ENCODE results near the gene SMAD1.
"Not testable (repeated sequence)": the region's sequence is repeated elsewhere in the genome, so short reads cannot be mapped to it uniquely, and the experiment has no call there.

SMAD1 gene

DNA sequence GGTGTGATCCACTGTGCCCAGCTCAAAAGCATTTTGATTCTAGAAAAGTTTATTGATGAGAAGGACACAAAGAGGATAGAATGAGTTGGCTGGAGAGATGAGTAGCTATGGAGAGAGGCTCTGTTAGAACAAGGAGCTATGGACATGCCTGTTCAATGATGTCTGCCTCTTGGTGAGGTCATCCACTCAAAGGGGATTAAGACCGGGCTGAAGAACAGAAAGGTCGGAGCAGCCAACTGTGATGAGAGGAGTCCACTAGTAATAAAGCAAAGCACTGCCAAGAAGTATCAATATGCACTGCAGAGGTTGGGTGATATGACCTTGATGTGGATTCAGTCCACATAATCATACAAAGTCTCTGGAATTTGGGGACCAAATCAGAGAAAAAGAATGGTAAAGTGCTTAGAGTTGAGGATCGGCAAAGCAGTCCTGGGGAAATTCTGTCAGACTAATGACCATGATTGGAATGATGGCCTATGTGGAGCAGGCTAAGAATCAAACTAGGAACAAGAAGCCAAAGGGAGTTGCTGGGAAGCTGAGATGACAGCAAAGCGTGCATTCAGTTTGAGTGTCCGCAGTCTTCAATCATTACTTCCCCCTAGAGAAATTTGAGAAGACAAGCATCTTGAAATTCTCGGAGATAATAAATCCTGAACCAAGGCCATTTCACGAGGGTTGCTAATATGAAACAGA is 81.8 kb downstream of the SMAD1 start:
- no peak for DNase-seq (ENCODE audit: low read depth in 2 of 2)

DNA sequence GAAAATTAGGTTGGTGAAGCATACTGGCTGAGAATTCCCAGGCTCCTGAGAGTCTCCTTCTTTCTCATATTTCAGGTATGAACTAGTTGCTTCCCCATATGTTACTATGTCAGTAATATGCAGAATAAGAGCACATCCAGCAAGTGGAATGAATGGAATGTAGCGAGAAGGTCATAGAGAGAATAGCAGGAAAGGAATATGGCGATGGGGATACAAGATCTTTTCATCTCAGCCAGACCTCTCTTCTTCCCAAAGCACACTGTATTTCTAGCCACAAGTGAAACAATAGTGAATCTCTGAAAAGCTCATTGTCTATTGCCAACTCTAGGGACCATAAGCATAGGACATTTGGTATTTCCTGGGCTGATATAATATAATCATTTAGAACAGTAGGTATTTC is 82.9 kb downstream of the SMAD1 start:
- DNase-seq (ENCODE audit: low read depth in 2 of 2), result no peak

DNA sequence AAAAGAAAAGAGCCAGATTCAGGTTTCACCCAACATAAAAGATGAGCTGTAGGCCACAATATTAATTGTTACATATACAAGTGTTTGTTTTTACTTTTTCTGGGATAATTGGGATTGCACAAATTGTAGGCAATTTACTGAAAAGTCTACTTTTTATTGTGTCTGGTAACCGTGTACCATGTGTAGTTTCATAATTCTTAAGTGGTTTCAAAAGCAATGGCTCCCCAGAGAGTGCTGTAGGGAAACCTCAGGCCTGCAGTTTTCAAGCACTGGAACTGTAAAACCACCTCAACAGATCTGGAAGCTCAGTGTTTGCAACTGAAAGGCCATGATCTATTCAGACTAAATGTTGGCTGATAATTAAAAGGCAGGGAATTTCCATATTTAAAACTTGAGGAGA is 83.7 kb downstream of the SMAD1 start:
- no peak for DNase-seq (ENCODE audit: low read depth in 2 of 2)

DNA sequence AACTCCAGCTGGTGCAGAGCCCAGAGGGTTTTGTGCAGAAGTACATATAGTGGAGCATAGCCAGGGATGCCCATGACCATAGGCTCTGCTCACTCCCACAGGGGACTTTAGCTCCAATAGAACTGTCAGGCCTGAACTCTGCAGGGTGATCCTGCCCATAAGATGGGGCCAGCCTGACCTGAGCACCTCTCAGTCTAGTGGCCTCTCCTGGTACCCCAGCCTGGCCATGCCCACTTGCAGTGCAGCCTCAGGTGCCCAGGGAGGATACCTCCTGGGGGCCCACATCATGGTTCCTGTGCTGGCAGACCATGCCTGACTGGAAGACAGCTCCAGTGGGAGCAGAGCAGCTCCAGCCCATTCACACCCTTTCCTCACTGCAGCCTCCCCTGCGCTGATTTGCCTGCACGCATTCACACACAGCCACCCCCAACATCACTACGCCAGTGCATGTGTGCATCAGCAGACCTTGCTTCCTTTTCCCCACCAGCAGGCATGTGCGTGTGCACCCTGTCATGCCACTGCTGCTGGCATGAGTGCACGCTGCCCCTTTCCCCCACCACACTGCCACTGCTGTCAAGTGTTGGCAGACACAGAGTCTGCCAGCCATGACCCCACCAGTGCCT is 84.5 kb downstream of the SMAD1 start:
- no peak for DNase-seq (ENCODE audit: low read depth in 2 of 2)

DNA sequence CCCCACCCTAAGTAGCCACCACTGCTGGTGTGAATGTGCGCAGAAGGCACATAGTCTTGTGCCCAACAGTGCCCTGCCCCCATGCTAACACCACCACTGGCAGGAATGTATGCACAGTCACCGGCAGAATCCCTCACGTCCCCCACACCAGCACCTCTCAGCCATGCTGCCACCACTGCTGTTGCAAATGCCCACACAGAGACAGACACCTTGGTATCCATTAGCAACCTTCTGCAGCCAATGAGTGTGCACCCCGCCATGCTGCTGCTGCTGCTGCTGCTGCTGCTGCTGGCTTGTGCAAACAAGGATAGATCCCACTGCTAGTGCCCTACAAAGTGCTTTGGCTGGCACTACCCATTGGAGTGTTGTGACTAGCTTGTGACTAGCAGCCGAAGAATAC is 85.1 kb downstream of the SMAD1 start:
- DNase-seq (ENCODE audit: low read depth in 2 of 2), result no peak

DNA sequence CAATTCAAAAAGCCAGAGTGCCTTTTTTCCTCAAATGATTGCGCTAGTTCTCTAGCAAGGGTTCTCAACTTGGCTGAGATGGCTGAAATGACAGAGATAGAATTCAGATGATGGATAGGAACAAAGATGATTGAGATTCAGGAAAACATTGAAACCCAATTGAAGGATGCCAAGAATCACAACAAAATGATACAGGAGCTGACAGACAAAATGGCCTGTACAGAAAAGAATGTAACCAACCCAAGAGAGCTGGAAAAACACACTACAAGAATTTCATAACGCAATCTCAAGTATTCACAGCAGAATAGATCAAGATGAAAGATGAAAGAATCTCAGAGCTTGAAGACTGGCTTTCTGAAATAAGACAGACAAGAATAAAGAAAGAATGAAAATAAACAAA is 85.9 kb downstream of the SMAD1 start:
- DNase-seq (ENCODE audit: low read depth in 2 of 2), result no peak

DNA sequence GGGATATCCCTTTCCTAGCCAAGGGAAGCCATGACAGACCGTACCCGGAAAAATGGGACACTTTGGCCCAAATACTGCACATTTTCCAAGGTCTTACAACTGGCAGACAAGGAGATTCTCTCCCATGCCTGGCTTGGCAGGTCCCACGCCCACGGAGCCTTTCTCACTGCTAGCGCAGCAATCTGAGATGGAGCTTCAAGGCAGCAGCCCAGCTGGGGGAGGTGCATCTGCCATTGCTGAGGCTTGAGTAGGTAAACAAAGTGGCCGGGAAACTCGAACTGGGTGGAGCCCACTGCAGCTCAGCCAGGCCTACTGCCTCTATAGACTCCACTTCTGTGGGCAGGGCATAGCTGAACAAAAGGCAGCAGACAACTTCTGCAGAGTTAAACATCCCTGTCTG is 92.9 kb downstream of the SMAD1 start:
- DNase-seq (ENCODE audit: low read depth in 2 of 2), result not testable (repeated sequence)

DNA sequence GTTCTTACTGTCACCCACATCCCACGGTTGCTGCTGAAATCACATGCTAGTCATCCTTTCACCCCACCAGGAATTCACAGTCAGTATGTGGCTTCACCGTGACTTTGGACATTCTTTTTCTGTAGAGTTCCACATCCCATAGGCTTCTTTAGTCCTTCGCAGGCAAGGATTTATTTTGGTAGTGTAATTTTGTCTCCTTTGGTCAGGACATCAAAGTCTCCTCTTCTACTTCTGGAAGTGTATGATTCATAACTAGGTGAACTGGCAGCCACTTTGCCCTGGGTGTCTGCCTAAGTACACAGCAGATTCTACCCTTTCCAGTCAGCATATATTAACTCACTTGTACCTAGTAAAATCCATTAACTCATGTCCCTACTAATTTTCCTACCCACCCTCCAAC is 99.3 kb downstream of the SMAD1 start:
- DNase-seq (ENCODE audit: low read depth in 2 of 2), result no peak

DNA sequence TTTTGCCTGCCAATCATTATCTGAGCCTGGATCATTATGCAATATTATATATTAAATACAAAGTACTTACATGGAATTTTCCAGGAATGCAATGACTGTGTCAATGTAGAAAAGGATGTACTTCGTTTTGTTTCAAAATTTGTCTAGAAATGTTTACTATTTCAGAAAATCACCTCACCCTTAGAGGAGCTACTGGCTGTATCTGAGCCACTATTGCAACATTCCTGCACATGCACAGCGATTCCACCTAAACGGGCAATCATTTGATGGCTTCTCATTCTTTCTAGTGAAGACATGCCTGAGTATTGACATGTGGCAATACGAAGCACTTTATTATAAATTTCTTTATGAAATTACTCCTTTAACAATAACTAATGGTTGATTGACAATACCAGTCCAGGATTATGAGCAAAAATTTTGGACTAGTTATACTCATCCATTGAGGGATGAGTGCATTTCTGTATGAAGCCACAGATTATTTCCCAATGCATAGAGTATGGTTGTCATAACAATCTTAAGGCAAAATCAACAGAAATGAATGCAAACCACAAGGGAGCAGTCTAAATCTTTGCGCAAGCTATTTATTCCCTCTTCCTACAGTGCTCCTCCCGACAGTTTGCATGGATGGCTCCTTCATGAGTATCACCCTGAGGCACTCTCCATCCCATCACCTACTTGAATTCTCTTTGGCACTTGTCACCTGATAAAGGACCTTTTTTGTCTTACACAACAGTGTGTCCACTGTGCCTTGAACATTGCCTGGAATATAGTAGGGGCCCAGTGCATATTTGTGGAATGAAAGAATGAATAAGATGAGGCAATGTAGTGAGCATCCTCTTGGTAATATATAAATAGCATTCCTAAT is 101.8 kb downstream of the SMAD1 start:
- DNase-seq (ENCODE audit: low read depth in 2 of 2), result no peak

DNA sequence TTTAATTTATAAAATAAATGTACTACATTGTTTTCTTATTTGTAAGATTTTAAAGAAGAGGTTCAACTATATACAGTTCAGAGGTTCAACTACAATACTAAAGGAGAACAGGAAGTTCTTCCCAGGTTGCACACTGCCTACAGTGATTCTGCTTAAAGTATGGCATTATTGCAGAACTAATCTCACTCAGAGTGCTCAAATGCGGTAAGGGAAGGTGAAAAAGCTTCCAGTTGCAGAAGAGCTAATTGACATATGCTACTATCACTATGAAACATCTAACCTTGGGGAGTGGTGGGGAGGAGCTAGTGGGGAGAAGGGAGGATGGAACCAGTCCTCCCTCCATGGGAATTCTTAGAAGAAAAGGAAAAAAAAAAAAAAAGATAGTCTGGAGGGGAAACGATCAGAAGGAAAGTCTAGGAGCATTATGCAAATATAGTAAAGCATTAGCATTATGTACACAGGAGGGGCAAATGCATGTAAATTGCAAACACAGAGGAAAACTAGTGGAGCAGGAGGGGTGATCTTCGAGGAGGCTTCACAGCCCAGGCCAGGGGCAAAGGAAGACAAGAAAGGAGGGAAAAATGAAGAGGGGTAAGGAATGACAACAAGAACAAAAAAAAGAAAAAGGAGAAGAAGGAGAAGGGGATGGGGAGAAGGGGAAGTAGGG is 105.6 kb downstream of the SMAD1 start:
- no peak for DNase-seq (ENCODE audit: low read depth in 2 of 2)

DNA sequence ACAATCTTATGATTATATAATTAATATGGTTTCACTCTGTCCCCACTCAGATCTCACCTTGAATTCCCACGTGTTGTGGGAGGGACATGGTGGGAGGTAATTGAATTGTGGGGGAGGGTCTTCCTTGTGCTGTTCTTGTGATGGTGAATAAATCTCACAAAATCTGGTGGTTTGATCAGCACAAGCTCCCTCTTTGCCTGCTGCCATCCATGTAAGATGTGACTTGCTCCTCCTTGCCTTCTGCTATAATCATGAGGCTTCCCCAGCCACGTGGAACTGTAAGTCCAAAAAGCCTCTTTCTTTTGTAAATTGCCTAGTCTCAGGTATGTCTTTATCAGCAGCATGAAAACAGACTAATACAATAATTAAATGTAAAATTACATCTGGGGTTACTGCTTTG is 107.7 kb downstream of the SMAD1 start:
- DNase-seq (ENCODE audit: low read depth in 2 of 2), result not testable (repeated sequence)

DNA sequence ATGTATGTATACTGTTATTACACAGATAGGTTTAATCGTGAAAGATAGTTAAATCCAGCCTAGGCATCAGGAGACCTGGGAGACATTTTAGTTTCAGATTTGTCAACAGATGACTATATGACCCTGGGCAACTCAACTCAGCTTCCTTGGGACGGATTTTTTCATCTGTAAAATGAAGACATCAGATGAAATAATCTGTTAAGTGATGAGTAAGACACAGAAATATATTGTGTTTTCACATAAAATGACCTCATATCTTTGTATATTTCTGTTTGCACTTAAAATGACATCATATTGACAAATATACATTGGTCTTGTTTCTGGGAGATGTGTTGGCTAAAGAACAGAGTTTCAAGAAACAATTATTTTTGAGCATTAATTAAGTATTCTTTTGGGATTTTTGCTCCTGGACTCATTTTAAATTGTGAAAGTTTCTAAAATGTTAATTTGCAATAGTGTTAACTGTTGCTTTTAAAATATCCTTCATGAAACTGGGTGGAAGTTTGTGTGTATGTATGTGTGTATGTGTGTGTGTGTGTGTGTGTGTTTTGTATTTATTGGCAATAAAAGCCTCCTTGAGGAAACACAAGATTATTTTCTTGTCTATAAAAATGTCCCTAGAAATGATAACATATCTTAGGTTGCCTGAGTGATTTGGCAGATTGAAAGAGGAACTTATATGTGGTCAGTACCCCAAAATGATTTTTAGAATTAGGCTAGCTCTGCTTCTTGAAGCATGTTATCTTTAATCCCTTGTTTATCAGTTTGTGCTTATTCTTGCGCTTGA is 108.5 kb downstream of the SMAD1 start:
- no peak for DNase-seq (ENCODE audit: low read depth in 2 of 2)

DNA sequence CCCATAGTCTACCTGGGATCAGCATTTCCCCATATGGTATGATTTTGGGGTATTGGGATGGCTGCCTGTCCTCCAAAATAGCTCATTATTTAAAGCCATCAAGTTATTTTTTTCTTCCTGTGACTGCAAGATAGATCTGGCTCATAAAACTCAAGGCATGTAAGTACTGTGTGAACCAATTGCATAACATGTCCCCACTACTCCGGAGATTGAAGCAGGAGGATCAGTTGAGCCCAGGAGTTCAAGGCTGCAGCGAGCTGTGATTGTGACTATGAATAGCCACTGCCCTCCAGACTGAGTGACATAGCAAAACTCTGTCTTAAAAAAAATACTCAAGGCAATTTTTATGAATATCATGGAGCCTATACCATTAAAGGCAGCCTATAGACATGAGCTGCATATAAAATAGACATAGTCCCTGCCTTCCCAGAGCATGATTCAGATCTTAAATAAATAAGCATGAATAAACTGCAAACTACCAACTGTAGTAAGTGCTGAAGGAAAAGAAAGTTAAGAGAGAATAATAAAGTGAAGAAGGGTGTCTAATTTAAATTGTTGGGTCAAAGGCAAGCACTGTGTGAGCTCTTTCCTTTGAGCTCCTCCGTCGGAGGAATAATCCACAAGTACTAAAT is 120.6 kb downstream of the SMAD1 start:
- DNase-seq (ENCODE audit: low read depth in 2 of 2), result no peak

DNA sequence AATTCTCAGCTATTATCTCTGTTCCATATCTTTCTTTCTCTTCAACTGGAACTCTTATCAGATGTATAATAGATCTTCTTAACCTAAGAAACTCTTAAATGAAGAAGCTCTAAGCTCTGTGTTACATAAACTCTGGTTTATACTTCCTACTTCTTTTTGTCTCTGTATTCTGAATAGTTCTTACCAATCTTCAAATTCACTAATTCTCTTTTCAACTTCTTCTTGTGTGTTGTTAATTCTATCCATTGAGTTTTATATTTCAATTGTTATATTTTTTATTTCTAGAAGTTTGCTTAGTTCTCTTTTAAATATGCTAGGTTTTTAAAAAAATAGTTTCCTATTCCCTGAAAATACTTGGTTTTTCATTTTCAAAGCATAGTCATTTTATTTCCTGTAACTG is 124.3 kb downstream of the SMAD1 start:
- no peak for DNase-seq (ENCODE audit: low read depth in 2 of 2)
